ENCODE measurements around the gene DLGAP1.

The DLGAP1 gene

DNA sequence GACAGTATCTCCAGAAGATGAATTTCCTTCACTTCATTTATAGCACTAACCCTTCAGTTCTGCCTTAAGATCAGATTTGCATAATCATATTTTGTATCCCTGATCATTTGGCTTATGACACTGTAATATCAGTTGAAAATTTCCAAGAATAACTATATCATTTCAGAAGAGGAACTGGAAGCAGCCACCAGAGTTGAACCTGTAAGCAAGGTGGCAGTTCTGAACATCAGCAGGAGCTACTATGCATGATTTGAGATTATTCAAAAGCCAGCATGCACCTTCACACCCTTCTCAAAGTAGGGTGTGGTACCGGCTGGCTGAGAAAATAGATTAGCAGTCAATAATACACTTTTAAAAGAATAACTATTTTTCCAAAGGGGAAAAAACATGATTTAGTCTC is 328.2 kb downstream of the DLGAP1 start:
- no peak for DNase-seq
- Histone ChIP-seq H3K4me3 (ENCODE audit: low read depth, low read length) (no peak overlapping the region), H3K27me3 (no peaks in the 10 kb centered on the region), H3K9me3 (no peaks in the 10 kb centered on the region), H3K4me1 (no peaks in the 10 kb centered on the region), H3K36me3 (no peaks in the 10 kb centered on the region)
- TF ChIP-seq, protein P1, sequence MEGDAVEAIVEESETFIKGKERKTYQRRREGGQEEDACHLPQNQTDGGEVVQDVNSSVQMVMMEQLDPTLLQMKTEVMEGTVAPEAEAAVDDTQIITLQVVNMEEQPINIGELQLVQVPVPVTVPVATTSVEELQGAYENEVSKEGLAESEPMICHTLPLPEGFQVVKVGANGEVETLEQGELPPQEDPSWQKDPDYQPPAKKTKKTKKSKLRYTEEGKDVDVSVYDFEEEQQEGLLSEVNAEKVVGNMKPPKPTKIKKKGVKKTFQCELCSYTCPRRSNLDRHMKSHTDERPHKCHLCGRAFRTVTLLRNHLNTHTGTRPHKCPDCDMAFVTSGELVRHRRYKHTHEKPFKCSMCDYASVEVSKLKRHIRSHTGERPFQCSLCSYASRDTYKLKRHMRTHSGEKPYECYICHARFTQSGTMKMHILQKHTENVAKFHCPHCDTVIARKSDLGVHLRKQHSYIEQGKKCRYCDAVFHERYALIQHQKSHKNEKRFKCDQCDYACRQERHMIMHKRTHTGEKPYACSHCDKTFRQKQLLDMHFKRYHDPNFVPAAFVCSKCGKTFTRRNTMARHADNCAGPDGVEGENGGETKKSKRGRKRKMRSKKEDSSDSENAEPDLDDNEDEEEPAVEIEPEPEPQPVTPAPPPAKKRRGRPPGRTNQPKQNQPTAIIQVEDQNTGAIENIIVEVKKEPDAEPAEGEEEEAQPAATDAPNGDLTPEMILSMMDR (IDR thresholded peaks at IDR 0.05; ENCODE audit: low read depth, low read length), result no peak

DNA sequence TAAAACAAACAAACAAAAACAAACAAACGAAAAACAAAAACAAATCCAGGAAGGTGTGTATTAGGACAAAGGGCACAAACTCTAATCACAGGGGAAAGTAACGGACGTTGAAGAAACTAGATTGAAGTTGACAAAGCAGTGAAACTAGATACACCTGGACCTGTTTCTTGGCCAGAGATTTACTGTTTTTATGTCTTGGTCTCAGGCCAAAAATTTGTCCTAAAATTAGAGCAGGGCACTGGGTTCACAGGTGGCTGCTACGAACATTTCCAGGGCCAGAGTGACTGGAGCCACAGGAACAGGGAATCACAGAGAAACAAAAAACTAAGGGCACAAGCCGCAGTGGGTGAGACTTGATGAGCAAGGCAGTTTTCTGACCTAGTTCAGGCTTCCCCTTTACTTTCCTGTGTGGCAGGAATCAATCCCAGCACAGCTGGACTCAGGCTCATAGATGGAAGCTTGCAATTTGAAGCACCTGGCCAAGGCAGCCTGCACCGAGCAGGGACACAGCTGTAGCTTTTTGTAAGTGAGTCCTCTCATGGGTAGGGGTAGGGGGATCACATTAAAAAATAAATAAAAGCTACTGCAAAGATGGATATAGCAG is 329.4 kb downstream of the DLGAP1 start:
- no peak for DNase-seq
- H3K4me1 ChIP-seq, result no peaks in the 10 kb centered on the region
- H3K9me3 ChIP-seq, result no peaks in the 10 kb centered on the region
- no peaks in the 10 kb centered on the region for H3K36me3 ChIP-seq
- H3K4me3 ChIP-seq (ENCODE audit: low read depth, low read length), result no peak overlapping the region
- H3K27me3 ChIP-seq, result no peaks in the 10 kb centered on the region
- TF ChIP-seq, protein P1 (IDR thresholded peaks at IDR 0.05; ENCODE audit: low read depth, low read length), result no peak

DNA sequence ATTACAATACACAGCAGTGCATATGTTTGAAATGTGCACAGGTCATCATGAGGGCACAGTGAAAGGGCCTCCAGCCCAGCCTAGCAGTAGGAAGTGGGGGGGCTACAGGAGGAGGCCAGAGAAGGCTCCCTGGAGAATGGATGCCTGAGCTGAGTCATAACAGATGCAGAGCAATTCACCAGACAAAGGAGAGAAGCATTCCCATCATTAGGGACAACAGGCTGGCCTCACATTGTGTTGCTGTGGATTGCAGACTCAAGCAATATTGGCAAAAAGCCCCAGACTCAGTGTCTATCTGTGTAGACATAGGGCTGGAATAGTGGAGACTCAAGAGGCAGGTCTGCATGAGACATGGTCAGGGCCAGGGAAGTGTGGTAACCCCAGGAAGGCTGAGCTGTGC is 329.9 kb downstream of the DLGAP1 start:
- TF ChIP-seq, protein P1 (IDR thresholded peaks at IDR 0.05; ENCODE audit: low read depth, low read length), result no peak
- no peak overlapping the region for H3K4me3 ChIP-seq (ENCODE audit: low read depth, low read length)

DNA sequence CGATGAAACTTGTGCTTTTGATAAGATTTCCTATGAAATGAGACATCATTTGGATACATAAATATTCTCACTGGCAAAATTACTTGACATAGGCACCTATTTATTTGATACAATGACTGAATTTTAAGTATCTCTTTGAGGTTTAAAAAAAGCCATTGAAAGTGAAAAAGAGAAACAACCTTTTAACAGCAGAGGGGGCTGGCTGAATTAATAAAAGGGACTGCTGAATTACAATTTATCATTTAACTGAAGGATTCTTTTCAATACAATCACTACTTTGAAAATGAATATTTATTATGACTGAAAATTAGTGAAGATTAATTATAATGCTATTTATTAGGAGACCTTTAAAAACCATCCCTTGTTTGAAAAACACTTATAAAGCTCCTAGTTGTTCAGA is 335.3 kb downstream of the DLGAP1 start:
- H3K27me3 ChIP-seq, result no peaks in the 10 kb centered on the region
- no peak overlapping the region for H3K4me3 ChIP-seq (ENCODE audit: low read depth, low read length)
- no peak for DNase-seq
- H3K9me3 ChIP-seq, result no peaks in the 10 kb centered on the region
- no peaks in the 10 kb centered on the region for H3K4me1 ChIP-seq
- TF ChIP-seq, protein P1 (IDR thresholded peaks at IDR 0.05; ENCODE audit: low read depth, low read length), result no peak
- no peaks in the 10 kb centered on the region for H3K36me3 ChIP-seq

More for the DNA sequence above, 329.9 kb downstream of the DLGAP1 start:
- Histone ChIP-seq H3K27me3 (no peaks in the 10 kb centered on the region), H3K4me1 (no peaks in the 10 kb centered on the region), H3K9me3 (no peaks in the 10 kb centered on the region), H3K36me3 (no peaks in the 10 kb centered on the region)
- DNase-seq, result no peak

DNA sequence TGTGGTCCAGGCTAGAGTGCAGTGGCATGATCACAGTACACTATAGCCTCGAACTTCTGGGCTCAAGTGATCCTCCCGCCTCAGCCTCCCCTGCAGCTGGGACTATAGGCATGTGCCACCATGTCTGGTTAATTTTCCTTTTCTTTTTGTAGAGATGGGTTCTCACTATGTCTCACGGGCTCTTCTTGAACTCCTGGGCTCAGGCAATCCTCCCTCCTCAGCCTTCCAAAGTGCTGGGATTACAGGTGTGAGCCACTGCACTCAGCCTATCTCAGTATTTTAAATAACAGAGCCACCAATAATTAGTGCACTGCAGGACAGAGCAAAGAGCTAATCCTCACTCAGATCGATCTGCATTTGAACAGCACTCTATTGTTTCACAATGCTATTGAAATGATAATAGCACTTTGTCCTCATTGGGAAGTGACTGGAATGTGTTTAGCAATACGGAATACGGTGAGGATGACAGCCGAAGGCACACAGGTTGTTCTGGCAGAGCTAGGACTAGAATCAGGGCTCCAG is 335.9 kb downstream of the DLGAP1 start:
- no peaks in the 10 kb centered on the region for H3K4me1 ChIP-seq
- H3K4me3 ChIP-seq (ENCODE audit: low read depth, low read length), result no peak overlapping the region
- no peaks in the 10 kb centered on the region for H3K36me3 ChIP-seq
- DNase-seq, result no peak
- TF ChIP-seq, protein P1 (IDR thresholded peaks at IDR 0.05; ENCODE audit: low read depth, low read length), result no peak
- H3K27me3 ChIP-seq, result no peaks in the 10 kb centered on the region
- H3K9me3 ChIP-seq, result no peaks in the 10 kb centered on the region

DNA sequence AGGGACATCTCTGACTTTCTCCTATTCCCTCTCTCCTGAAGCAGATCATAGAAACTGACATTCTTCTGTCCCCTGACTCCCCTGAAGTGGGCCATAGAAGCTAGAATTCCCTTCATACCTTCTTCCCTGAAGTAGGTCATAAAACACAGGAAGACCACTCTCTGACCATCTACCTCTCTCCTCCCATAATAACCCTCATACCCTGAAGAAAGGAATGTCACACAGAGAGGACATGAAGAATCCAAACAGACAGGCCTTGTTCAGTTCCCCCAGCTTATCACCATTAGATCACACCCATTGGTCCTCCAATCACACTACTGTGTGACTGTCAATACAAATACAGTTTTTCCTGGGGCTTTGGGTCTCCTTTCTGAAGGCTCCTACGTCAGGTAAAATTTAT is 347.1 kb downstream of the DLGAP1 start:
- H3K36me3 ChIP-seq, result no peaks in the 10 kb centered on the region
- TF ChIP-seq, protein P1 (IDR thresholded peaks at IDR 0.05; ENCODE audit: low read depth, low read length), result no peak
- no peaks in the 10 kb centered on the region for H3K4me1 ChIP-seq
- no peak overlapping the region for H3K4me3 ChIP-seq (ENCODE audit: low read depth, low read length)
- H3K9me3 ChIP-seq, result no peaks in the 10 kb centered on the region
- no peak for DNase-seq
- no peaks in the 10 kb centered on the region for H3K27me3 ChIP-seq
